ENCODE results near the gene PKM.

The PKM gene

GRCh38 chr15:72229076-72229946 is 1.7 kb downstream of the PKM start:
- Histone ChIP-seq H3K36me3 (ENCODE audit: insufficient read depth) (peaks cover 14% of the 10 kb centered on the region; the same call in 1 of the 2 replicates), H3K27ac (peak overlapping the region; percentile 100), H3K4me1 (ENCODE audit: low read depth, poor library complexity, severe bottlenecking) (peaks cover 50% of the 10 kb centered on the region), H3K4me3 (IDR thresholded peaks at IDR 0.05; ENCODE audit: insufficient read depth, low read depth, low read length) (peak overlapping the region; percentile 48), H3K9ac (peak overlapping the region; percentile 98), H3K27me3 (ENCODE audit: insufficient read depth, low read depth) (no peaks in the 10 kb centered on the region), H4K20me1 (ENCODE audit: insufficient read depth) (peaks cover 26% of the 10 kb centered on the region), H3K79me2 (ENCODE audit: insufficient read depth, low read depth) (peaks cover 70% of the 10 kb centered on the region), H2AFZ (ENCODE audit: low read depth) (no peak overlapping the region), H3K4me2 (peak overlapping the region; percentile 98)
- TF ChIP-seq, protein P1, sequence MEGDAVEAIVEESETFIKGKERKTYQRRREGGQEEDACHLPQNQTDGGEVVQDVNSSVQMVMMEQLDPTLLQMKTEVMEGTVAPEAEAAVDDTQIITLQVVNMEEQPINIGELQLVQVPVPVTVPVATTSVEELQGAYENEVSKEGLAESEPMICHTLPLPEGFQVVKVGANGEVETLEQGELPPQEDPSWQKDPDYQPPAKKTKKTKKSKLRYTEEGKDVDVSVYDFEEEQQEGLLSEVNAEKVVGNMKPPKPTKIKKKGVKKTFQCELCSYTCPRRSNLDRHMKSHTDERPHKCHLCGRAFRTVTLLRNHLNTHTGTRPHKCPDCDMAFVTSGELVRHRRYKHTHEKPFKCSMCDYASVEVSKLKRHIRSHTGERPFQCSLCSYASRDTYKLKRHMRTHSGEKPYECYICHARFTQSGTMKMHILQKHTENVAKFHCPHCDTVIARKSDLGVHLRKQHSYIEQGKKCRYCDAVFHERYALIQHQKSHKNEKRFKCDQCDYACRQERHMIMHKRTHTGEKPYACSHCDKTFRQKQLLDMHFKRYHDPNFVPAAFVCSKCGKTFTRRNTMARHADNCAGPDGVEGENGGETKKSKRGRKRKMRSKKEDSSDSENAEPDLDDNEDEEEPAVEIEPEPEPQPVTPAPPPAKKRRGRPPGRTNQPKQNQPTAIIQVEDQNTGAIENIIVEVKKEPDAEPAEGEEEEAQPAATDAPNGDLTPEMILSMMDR (conservative IDR thresholded peaks at IDR 0.05; ENCODE audit: low read depth, low read length) = no peak

GRCh38 chr15:72227720-72228119 is 3.3 kb downstream of the PKM start:
- Histone ChIP-seq H3K79me2 (ENCODE audit: insufficient read depth, low read depth) (peaks cover 83% of the 10 kb centered on the region), H3K36me3 (ENCODE audit: insufficient read depth) (peaks cover 16% of the 10 kb centered on the region; the same call in 1 of the 2 replicates), H3K4me2 (peak overlapping the region; percentile 98), H3K27me3 (ENCODE audit: insufficient read depth, low read depth) (no peaks in the 10 kb centered on the region), H2AFZ (ENCODE audit: low read depth) (no peak overlapping the region), H3K27ac (peak overlapping the region; percentile 100), H3K4me1 (ENCODE audit: low read depth, poor library complexity, severe bottlenecking) (peaks cover 62% of the 10 kb centered on the region), H3K4me3 (IDR thresholded peaks at IDR 0.05; ENCODE audit: insufficient read depth, low read depth, low read length) (no peak overlapping the region), H3K9ac (peak overlapping the region; percentile 98), H4K20me1 (ENCODE audit: insufficient read depth) (peaks cover 42% of the 10 kb centered on the region)
- TF ChIP-seq, protein P1 (conservative IDR thresholded peaks at IDR 0.05; ENCODE audit: low read depth, low read length) = no peak

GRCh38 chr15:72227192-72227586 is 3.8 kb downstream of the PKM start:
- peak overlapping the region; percentile 98; the same call in 1 of the 2 replicates for H3K9ac ChIP-seq
- TF ChIP-seq, protein P1 (conservative IDR thresholded peaks at IDR 0.05; ENCODE audit: low read depth, low read length) = no peak
- H3K27ac ChIP-seq = peak overlapping the region; percentile 100
- peak overlapping the region; percentile 98 for H3K4me2 ChIP-seq
- H3K27me3 ChIP-seq (ENCODE audit: insufficient read depth, low read depth) = no peaks in the 10 kb centered on the region
- no peak overlapping the region for H2AFZ ChIP-seq (ENCODE audit: low read depth)
- H3K36me3 ChIP-seq (ENCODE audit: insufficient read depth) = peaks cover 16% of the 10 kb centered on the region; the same call in 1 of the 2 replicates
- peaks cover 85% of the 10 kb centered on the region for H3K79me2 ChIP-seq (ENCODE audit: insufficient read depth, low read depth)
- H4K20me1 ChIP-seq (ENCODE audit: insufficient read depth) = peaks cover 47% of the 10 kb centered on the region
- H3K4me3 ChIP-seq (IDR thresholded peaks at IDR 0.05; ENCODE audit: insufficient read depth, low read depth, low read length) = no peak overlapping the region
- H3K4me1 ChIP-seq (ENCODE audit: low read depth, poor library complexity, severe bottlenecking) = peaks cover 62% of the 10 kb centered on the region

DNA sequence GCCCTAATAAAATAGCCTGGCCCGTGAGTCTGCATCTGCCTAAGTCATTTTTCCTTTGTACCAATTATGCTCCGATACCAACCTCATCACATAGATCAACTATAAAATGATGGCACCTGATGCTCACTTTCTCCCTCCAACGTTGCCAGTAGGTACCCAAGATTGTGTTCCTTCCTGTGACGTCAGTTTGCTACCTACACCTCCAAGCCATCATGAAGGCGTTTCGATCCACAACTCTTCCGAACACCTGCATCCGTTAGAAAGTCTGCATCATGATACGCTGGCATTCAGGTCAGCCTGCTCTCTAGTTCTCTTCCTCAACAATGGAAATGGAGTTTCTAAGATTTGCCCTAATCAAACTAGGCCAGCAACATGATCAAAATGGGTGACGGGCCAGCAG is 7.7 kb downstream of the PKM start:
- Histone ChIP-seq H3K4me3 (IDR thresholded peaks at IDR 0.05; ENCODE audit: insufficient read depth, low read depth, low read length) (no peak overlapping the region), H3K4me2 (no peak overlapping the region), H3K27ac (no peak overlapping the region; the same call in 1 of the 2 replicates)

More for the DNA sequence above, 7.7 kb downstream of the PKM start:
- H3K36me3 ChIP-seq (ENCODE audit: insufficient read depth) = peaks cover 26% of the 10 kb centered on the region
- H2AFZ ChIP-seq (ENCODE audit: low read depth) = no peak overlapping the region
- no peak overlapping the region for H3K9ac ChIP-seq
- peaks cover 74% of the 10 kb centered on the region for H4K20me1 ChIP-seq (ENCODE audit: insufficient read depth)
- H3K4me1 ChIP-seq (ENCODE audit: low read depth, poor library complexity, severe bottlenecking) = peaks cover 93% of the 10 kb centered on the region
- H3K27me3 ChIP-seq (ENCODE audit: insufficient read depth, low read depth) = no peaks in the 10 kb centered on the region
- TF ChIP-seq, protein P1 (conservative IDR thresholded peaks at IDR 0.05; ENCODE audit: low read depth, low read length) = no peak
- peaks cover 99% of the 10 kb centered on the region for H3K79me2 ChIP-seq (ENCODE audit: insufficient read depth, low read depth)

All from KMS-11 (cell line).